Coronary artery (tissue), 2 donors: ENCODE data around the gene KLRF1.

Source experiments
- DNase-seq: peaks from one replicate; pipeline ENCODE4 v3.0.0-alpha.2; 2017; ENCODE audit warnings: low spot score
- H3K27ac ChIP-seq, 2 donors: fragments of 200-600 bp; sonication (generic); one replicate each; pipeline ENCODE4 v1.5.1; 2016 to 2019
- H3K4me3 ChIP-seq: fragments of 200-600 bp; sonication (generic); 2 replicates; pipeline ENCODE4 v1.5.1; 2016; ENCODE audit warnings: mild to moderate bottlenecking, moderate library complexity
- CTCF ChIP-seq: fragments of 200-600 bp; sonication (generic); IDR thresholded peaks from one replicate; pipeline ENCODE4 v1.5.1; 2019; ENCODE audit warnings: antibody characterized with exemption

The KLRF1 gene, protein sequence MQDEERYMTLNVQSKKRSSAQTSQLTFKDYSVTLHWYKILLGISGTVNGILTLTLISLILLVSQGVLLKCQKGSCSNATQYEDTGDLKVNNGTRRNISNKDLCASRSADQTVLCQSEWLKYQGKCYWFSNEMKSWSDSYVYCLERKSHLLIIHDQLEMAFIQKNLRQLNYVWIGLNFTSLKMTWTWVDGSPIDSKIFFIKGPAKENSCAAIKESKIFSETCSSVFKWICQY

DNA sequence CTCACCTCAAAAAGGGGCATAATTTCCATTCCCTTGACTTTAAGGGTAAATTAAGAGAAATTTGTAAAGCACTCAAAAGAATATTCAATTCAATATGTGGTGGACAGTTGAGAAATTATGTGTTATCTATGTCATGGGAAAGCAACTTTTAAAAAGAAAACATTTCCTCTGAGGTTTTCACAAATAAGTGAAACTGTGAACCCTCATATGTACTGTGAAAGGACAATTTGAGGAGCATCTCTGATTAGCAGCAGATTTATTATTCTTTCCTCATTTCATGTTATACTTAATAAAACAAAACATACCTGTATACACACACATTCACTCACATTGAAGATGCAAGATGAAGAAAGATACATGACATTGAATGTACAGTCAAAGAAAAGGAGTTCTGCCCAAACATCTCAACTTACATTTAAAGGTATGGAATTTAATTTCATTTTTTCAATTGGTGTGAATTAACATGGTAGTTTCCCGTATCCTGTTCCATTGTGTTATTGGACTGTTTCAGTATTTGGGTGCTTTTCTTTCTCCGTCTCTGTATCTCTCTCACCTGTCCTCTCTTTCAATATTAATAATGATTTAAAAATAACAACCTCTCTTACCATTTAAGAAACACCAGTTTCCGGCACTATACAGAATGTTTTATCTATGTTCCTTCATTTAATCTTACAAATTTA, at the start of gene KLRF1:
TSS of gene KLRF1 (plus strand) at position 273 of the 680 bp plus-strand sequence. CDS start at position 337, 64 bp downstream.
- H3K27ac ChIP-seq: no peak within 1 kb of the TSS

DNA sequence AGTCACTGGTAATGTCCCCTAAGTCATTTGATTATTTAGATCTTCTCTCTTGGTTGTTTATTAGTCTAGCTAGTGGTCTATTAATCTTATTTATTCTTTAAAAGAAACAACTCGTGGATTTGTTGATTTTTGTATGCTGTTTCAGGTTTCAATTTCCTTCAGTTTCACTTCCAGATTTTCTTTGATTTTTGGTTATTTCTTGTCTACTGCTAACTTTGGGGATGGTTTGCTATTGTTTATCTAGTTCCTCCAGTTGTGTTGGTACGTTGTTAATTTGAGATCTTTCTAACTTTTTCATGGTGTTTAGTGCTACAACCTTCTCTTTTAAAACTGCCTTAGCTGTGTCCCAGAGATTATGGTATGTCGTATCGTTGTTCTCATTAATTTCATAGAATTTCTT, 48.1 kb upstream of the KLRF1 start:
- DNase-seq: no peak
- TF ChIP-seq CTCF: no peak
- Histone ChIP-seq H3K4me3 (no peak overlapping the region), H3K27ac (no peak overlapping the region)

More for the DNA sequence above, at the start of gene KLRF1:
- no peak for TF ChIP-seq CTCF
- no peak within 1 kb of the TSS for H3K4me3 ChIP-seq
- DNase-seq: no peak

GRCh38 chr12:9781360-9781759, 45.9 kb upstream of the KLRF1 start:
- TF ChIP-seq CTCF: no peak
- no peak for DNase-seq
- Histone ChIP-seq H3K4me3 (no peak overlapping the region), H3K27ac (no peak overlapping the region)

DNA sequence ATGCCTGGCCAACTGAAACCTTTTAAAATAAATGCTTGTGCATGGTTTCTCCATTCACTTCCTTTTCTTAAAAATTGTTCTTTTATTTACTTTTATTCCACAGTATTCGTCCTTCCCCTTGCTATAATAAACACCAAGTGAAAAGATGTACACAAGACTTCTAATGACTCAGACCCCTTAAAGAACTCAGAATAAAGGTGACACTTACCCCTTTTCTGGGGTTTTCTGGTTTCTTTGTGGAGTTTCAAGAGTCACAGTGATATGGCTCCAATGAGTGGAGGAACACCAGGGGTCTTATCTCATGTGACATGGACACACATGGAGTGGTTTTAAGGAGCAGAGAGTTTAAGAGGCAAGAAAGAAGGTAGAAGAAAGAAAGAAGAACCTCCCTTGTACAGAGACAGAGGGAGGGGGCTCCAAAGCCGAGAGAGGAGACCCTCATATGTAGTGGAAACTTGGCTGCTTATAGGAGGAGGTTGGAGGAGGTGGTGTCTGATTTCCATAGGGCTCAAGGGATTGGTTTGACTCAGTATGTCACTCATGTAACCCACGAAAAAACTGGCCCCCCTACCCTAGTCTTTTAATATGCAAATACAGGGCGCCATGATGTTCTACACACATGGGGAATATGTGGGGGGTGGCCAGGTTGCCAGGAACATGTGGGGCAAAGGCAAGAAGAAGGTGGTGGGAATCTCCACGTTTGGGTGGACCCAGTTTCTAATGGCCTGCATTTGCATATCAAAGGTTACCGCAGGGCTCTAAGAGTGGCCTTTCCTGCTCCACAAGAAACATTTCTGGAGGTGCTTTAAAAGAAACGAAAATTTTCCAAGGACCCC, 44.5 kb upstream of the KLRF1 start:
- H3K4me3 ChIP-seq: no peak overlapping the region
- TF ChIP-seq CTCF: no peak
- no peak overlapping the region for H3K27ac ChIP-seq
- DNase-seq: no peak

GRCh38 chr12:9784326-9784725, 43.0 kb upstream of the KLRF1 start:
- no peak for DNase-seq

GRCh38 chr12:9784816-9785215, 42.5 kb upstream of the KLRF1 start:
- no peak overlapping the region for H3K4me3 ChIP-seq
- no peak for DNase-seq
- no peak overlapping the region for H3K27ac ChIP-seq
- TF ChIP-seq CTCF: no peak

More at GRCh38 chr12:9784326-9784725, 43.0 kb upstream of the KLRF1 start:
- TF ChIP-seq CTCF: no peak
- Histone ChIP-seq H3K27ac (no peak overlapping the region), H3K4me3 (no peak overlapping the region)
